ENCODE results near the gene BRD8. TPM values are rescaled to one million over a fixed set of nuclear protein-coding genes. Genes with fewer than 3 reads are reported as not detected.

Gene BRD8
- total and polyA plus RNA-seq, 9 of the 15 experiments (the other 6 are each of a cell fraction or from before 2014, with no cell fraction given): 54.6 to 163 (median 87.0) TPM

DNA sequence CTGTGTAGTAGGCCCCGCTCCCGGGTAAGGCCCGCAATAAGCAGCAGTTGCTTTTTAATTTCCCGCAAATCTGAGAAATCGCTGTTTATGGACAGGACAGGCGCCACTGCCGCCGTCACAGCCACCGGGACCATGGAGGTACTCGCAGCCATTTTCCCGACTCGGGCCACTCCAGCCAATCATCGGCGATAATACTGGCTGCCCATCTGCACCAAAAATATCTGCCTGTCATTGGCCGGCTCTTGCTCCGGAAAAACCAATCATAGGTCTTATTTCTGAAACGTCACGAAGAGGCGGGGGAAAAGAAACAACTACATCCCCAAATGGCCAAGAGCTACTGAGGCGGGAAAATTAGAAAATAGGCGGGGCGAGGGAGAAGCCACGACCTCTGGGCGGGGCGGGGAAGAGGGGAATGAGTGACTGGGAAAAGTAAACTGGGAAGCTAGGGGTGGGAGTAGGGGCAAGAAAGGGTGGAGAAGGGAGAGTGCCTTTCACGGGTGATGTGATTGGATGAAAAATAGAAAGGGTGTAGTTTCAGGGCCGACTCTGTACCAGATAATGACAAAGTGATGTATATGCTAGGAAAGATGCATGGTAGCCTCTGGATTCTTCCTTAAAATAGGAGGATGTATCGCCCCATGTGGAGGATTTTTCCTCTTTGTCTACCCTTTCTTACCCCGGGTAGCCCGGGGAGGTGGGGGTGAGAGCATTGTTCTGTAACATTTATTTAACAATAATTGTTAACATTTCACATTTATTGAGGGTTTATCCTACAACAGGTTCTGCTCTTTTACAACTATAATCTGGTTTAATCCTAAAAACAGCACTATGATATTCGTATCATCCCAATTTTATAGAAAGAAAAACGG, 35.0 kb upstream of the BRD8 start, which contains the start of gene CDC23 (continued):
- TF ChIP-seq XRCC5 (IDR thresholded peaks at IDR 0.05; ENCODE audit: low read depth, low read length) (0 out of 2 replicates have a peak, but pooled peaks have one; percentile 16), MCM5 (IDR thresholded peaks at IDR 0.05; ENCODE audit: low read depth) (no peak), POLR2B (IDR thresholded peaks at IDR 0.05; ENCODE audit: low read depth, partially characterized antibody) (peak; percentile 84), SOX6 (IDR thresholded peaks at IDR 0.05) (no peak), NFRKB (IDR thresholded peaks at IDR 0.05; ENCODE audit: low read depth) (peak; percentile 89), CHAMP1 (IDR thresholded peaks at IDR 0.05) (peak; percentile 52; the same call in 1 of the 2 replicates), KAT2B (IDR thresholded peaks at IDR 0.05; ENCODE audit: low read depth, low read length) (no peak), CTBP1 (IDR thresholded peaks at IDR 0.05; ENCODE audit: borderline replicate concordance) (peak; percentile 33), PHF8 (IDR thresholded peaks at IDR 0.05; ENCODE audit: borderline replicate concordance, low read length) (peak; percentile 98), SP2 (IDR thresholded peaks at IDR 0.05; ENCODE audit: extremely low read depth, low read depth, low read length, poor library complexity, severe bottlenecking) (peak; percentile 39), PHF20 (IDR thresholded peaks at IDR 0.05; ENCODE audit: partially characterized antibody) (peak; percentile 96), NFE2 (IDR thresholded peaks at IDR 0.05; ENCODE audit: low read depth) (peak; percentile 59; the same call in 1 of the 2 replicates)
- TF ChIP-seq, protein P1, sequence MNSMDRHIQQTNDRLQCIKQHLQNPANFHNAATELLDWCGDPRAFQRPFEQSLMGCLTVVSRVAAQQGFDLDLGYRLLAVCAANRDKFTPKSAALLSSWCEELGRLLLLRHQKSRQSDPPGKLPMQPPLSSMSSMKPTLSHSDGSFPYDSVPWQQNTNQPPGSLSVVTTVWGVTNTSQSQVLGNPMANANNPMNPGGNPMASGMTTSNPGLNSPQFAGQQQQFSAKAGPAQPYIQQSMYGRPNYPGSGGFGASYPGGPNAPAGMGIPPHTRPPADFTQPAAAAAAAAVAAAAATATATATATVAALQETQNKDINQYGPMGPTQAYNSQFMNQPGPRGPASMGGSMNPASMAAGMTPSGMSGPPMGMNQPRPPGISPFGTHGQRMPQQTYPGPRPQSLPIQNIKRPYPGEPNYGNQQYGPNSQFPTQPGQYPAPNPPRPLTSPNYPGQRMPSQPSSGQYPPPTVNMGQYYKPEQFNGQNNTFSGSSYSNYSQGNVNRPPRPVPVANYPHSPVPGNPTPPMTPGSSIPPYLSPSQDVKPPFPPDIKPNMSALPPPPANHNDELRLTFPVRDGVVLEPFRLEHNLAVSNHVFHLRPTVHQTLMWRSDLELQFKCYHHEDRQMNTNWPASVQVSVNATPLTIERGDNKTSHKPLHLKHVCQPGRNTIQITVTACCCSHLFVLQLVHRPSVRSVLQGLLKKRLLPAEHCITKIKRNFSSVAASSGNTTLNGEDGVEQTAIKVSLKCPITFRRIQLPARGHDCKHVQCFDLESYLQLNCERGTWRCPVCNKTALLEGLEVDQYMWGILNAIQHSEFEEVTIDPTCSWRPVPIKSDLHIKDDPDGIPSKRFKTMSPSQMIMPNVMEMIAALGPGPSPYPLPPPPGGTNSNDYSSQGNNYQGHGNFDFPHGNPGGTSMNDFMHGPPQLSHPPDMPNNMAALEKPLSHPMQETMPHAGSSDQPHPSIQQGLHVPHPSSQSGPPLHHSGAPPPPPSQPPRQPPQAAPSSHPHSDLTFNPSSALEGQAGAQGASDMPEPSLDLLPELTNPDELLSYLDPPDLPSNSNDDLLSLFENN (IDR thresholded peaks at IDR 0.05; ENCODE audit: low read depth in 2 of 2, low read length in 2 of 2): 0 out of 4 replicates have a peak, but pooled peaks of 1 of the 2 experiments have one; percentile 15
- TF ChIP-seq, protein P2, sequence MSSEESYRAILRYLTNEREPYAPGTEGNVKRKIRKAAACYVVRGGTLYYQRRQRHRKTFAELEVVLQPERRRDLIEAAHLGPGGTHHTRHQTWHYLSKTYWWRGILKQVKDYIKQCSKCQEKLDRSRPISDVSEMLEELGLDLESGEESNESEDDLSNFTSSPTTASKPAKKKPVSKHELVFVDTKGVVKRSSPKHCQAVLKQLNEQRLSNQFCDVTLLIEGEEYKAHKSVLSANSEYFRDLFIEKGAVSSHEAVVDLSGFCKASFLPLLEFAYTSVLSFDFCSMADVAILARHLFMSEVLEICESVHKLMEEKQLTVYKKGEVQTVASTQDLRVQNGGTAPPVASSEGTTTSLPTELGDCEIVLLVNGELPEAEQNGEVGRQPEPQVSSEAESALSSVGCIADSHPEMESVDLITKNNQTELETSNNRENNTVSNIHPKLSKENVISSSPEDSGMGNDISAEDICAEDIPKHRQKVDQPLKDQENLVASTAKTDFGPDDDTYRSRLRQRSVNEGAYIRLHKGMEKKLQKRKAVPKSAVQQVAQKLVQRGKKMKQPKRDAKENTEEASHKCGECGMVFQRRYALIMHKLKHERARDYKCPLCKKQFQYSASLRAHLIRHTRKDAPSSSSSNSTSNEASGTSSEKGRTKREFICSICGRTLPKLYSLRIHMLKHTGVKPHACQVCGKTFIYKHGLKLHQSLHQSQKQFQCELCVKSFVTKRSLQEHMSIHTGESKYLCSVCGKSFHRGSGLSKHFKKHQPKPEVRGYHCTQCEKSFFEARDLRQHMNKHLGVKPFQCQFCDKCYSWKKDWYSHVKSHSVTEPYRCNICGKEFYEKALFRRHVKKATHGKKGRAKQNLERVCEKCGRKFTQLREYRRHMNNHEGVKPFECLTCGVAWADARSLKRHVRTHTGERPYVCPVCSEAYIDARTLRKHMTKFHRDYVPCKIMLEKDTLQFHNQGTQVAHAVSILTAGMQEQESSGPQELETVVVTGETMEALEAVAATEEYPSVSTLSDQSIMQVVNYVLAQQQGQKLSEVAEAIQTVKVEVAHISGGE (CRISPR knock-in tag; IDR thresholded peaks at IDR 0.05): 0 out of 6 replicates have a peak, but pooled peaks of 1 of the 3 experiments have one; percentile 23
- TF ChIP-seq, protein P3, sequence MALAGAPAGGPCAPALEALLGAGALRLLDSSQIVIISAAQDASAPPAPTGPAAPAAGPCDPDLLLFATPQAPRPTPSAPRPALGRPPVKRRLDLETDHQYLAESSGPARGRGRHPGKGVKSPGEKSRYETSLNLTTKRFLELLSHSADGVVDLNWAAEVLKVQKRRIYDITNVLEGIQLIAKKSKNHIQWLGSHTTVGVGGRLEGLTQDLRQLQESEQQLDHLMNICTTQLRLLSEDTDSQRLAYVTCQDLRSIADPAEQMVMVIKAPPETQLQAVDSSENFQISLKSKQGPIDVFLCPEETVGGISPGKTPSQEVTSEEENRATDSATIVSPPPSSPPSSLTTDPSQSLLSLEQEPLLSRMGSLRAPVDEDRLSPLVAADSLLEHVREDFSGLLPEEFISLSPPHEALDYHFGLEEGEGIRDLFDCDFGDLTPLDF (CRISPR knock-in tag; IDR thresholded peaks at IDR 0.05): peak; percentile 86

All from K562 (cell line).